Right atrium auricular region (tissue), 2 donors: ENCODE results near the gene PSMD11. TPM values are rescaled to one million over a fixed set of nuclear protein-coding genes. Genes with fewer than 3 reads are reported as not detected.

Experiments used
- DNase-seq: peaks from one replicate; pipeline ENCODE4 v3.0.0-alpha.2; 2019; ENCODE audit warnings: low spot score
- H3K27ac ChIP-seq, 2 donors: fragments of 200-600 bp; sonication (generic); 1 replicate in 1 of 2; 2 replicates in 1 of 2; pipeline ENCODE4 v1.5.1; 2016 to 2019
- H3K27me3 ChIP-seq, 2 donors: fragments of 200-600 bp; sonication (generic); one replicate each; pipeline versions ENCODE4 v1.5.1 to v1.6.0; 2017 to 2019
- H3K36me3 ChIP-seq: fragments of 200-600 bp; sonication (generic); one replicate; pipeline ENCODE4 v1.5.1; 2016
- H3K4me1 ChIP-seq, 2 donors: fragments of 200-600 bp; sonication (generic); one replicate each; pipeline versions ENCODE4 v1.5.1 to v1.6.0; 2017 to 2019
- H3K4me3 ChIP-seq, 2 donors: fragments of 200-600 bp; sonication (generic); 1 replicate in 1 of 2; 2 replicates in 1 of 2; pipeline ENCODE4 v1.5.1; 2017 to 2019; ENCODE audit warnings: mild to moderate bottlenecking in 1 of 2, moderate library complexity in 1 of 2
- H3K9me3 ChIP-seq, 2 donors: fragments of 200-600 bp; sonication (generic); one replicate each; pipeline ENCODE4 v1.5.1; 2019
- CTCF ChIP-seq, 2 donors: fragments of 200-600 bp; sonication (generic); IDR thresholded peaks; one replicate each; pipeline ENCODE4 v1.5.1; 2019; ENCODE audit warnings: antibody characterized with exemption in 2 of 2
- total RNA-seq, 2 donors: library from RNA; depleted of rRNA; stranded (reverse); fragments of >200 nt; gene quantifications; one replicate each; pipeline ENCODE4 v1.1.0, GENCODE V29; 2016

PSMD11 gene
- total RNA-seq, 2 donors from 2014 or later = 42.2 to 43.8 TPM

- H3K27ac ChIP-seq = no peak overlapping the region
- DNase-seq = no peak
- H3K27me3 ChIP-seq = no peaks in the 10 kb centered on the region
- H3K9me3 ChIP-seq = no peaks in the 10 kb centered on the region
- H3K4me3 ChIP-seq = no peak overlapping the region
- TF ChIP-seq CTCF (IDR thresholded peaks at IDR 0.05) = no peak
- peaks cover 0 to 45% of the 10 kb centered on the region in 2 donors for H3K4me1 ChIP-seq
- no peaks in the 10 kb centered on the region for H3K36me3 ChIP-seq
Observed at GRCh38 chr17:32488177-32488542, 43.9 kb downstream of the PSMD11 start.

GRCh38 chr17:32488604-32489180 is 44.4 kb downstream of the PSMD11 start:
- Histone ChIP-seq H3K36me3 (no peaks in the 10 kb centered on the region), H3K9me3 (no peaks in the 10 kb centered on the region), H3K4me1 (peaks cover 0 to 45% of the 10 kb centered on the region in 2 donors), H3K4me3 (no peak overlapping the region), H3K27me3 (no peaks in the 10 kb centered on the region), H3K27ac (no peak overlapping the region)
- no peak for DNase-seq
- no peak for TF ChIP-seq CTCF (IDR thresholded peaks at IDR 0.05)

- Histone ChIP-seq H3K27me3 (no peaks in the 10 kb centered on the region), H3K4me3 (no peak overlapping the region), H3K36me3 (no peaks in the 10 kb centered on the region), H3K9me3 (no peaks in the 10 kb centered on the region), H3K27ac (no peak overlapping the region), H3K4me1 (peaks cover 0 to 41% of the 10 kb centered on the region in 2 donors)
- no peak for DNase-seq
- no peak for TF ChIP-seq CTCF (IDR thresholded peaks at IDR 0.05)
Observed at GRCh38 chr17:32489320-32490100, 45.2 kb downstream of the PSMD11 start.

- Histone ChIP-seq H3K36me3 (no peaks in the 10 kb centered on the region), H3K9me3 (no peaks in the 10 kb centered on the region), H3K4me3 (no peak overlapping the region), H3K4me1 (peaks cover 0 to 44% of the 10 kb centered on the region in 2 donors), H3K27me3 (no peaks in the 10 kb centered on the region), H3K27ac (no peak overlapping the region)
- no peak for DNase-seq
- no peak for TF ChIP-seq CTCF (IDR thresholded peaks at IDR 0.05)
Observed at GRCh38 chr17:32490101-32490482, 45.8 kb downstream of the PSMD11 start.

- no peak for DNase-seq
- H3K4me3 ChIP-seq = no peak overlapping the region
- H3K36me3 ChIP-seq = no peaks in the 10 kb centered on the region
- H3K9me3 ChIP-seq = no peaks in the 10 kb centered on the region
- TF ChIP-seq CTCF (IDR thresholded peaks at IDR 0.05) = no peak
- peaks cover 0 to 49% of the 10 kb centered on the region in 2 donors for H3K4me1 ChIP-seq
- no peaks in the 10 kb centered on the region for H3K27me3 ChIP-seq
- H3K27ac ChIP-seq = no peak overlapping the region
Observed at GRCh38 chr17:32491371-32492263, 47.3 kb downstream of the PSMD11 start.
